ENCODE measurements around the gene PSMG3. TPM values are rescaled to one million over a fixed set of nuclear protein-coding genes. Genes with fewer than 3 reads are reported as not detected.

Gene PSMG3
- total and polyA plus RNA-seq, 2 donors from 2014 or later: 29.7 to 66.6 TPM

- intact Hi-C loops (cut with DNase I): no loop called here
Observed at GRCh38 chr7:1591396-1591795, 21.6 kb upstream of the PSMG3 start.

GRCh38 chr7:1590887-1591286 lies 21.1 kb upstream of the PSMG3 start:
- no peak for TF ChIP-seq CTCF (IDR thresholded peaks at IDR 0.05; ENCODE audit: borderline replicate concordance, extremely low read depth, insufficient read depth)
- intact Hi-C loops (cut with DNase I): no loop called here
- Histone ChIP-seq H3K36me3 (ENCODE audit: control insufficient read depth in 2 of 3, insufficient read depth in 3 of 3, low read length in 3 of 3) (no peaks in the 10 kb centered on the region), H3K27me3 (ENCODE audit: control insufficient read depth, insufficient read depth, low read length) (peaks cover 5% of the 10 kb centered on the region), H3K4me3 (ENCODE audit: low read length in 3 of 3) (no peak overlapping the region), H3K9me3 (ENCODE audit: control insufficient read depth in 2 of 3, insufficient read depth in 1 of 3, low read length in 3 of 3) (peaks cover 0 to 6% (median 0%) of the 10 kb centered on the region in 3 donors), H3K9ac (ENCODE audit: low read length in 3 of 3) (no peak overlapping the region), H3K27ac (ENCODE audit: low read depth in 2 of 2, low read length in 2 of 2) (no peak overlapping the region), H3K4me1 (ENCODE audit: control insufficient read depth in 2 of 3, insufficient read depth in 2 of 3, low read depth in 1 of 3, low read length in 3 of 3) (peaks cover 0 to 2% (median 0%) of the 10 kb centered on the region in 3 donors)
- FAIRE-seq: no peak
- no peak for DNase-seq

More at GRCh38 chr7:1591396-1591795, 21.6 kb upstream of the PSMG3 start:
- Histone ChIP-seq H3K4me1 (ENCODE audit: control insufficient read depth in 2 of 3, insufficient read depth in 2 of 3, low read depth in 1 of 3, low read length in 3 of 3) (peaks cover 0 to 2% (median 0%) of the 10 kb centered on the region in 3 donors), H3K4me3 (ENCODE audit: low read length in 3 of 3) (no peak overlapping the region), H3K9me3 (ENCODE audit: control insufficient read depth in 2 of 3, insufficient read depth in 1 of 3, low read length in 3 of 3) (peaks cover 0 to 6% (median 0%) of the 10 kb centered on the region in 3 donors), H3K9ac (ENCODE audit: low read length in 3 of 3) (no peak overlapping the region), H3K36me3 (ENCODE audit: control insufficient read depth in 2 of 3, insufficient read depth in 3 of 3, low read length in 3 of 3) (no peaks in the 10 kb centered on the region), H3K27me3 (ENCODE audit: control insufficient read depth, insufficient read depth, low read length) (peaks cover 5% of the 10 kb centered on the region), H3K27ac (ENCODE audit: low read depth in 2 of 2, low read length in 2 of 2) (no peak overlapping the region)
- no peak for TF ChIP-seq CTCF (IDR thresholded peaks at IDR 0.05; ENCODE audit: borderline replicate concordance, extremely low read depth, insufficient read depth)
- DNase-seq (peak in 1 of 5 donors; percentile 15), FAIRE-seq (no peak)

- Histone ChIP-seq H3K36me3 (ENCODE audit: control insufficient read depth in 2 of 3, insufficient read depth in 3 of 3, low read length in 3 of 3) (no peaks in the 10 kb centered on the region), H3K4me1 (ENCODE audit: control insufficient read depth in 2 of 3, insufficient read depth in 2 of 3, low read depth in 1 of 3, low read length in 3 of 3) (peaks cover 0 to 2% (median 0%) of the 10 kb centered on the region in 3 donors), H3K27me3 (ENCODE audit: control insufficient read depth, insufficient read depth, low read length) (peaks cover 5% of the 10 kb centered on the region), H3K4me3 (ENCODE audit: low read length in 3 of 3) (no peak overlapping the region), H3K27ac (ENCODE audit: low read depth in 2 of 2, low read length in 2 of 2) (no peak overlapping the region), H3K9me3 (ENCODE audit: control insufficient read depth in 2 of 3, insufficient read depth in 1 of 3, low read length in 3 of 3) (peaks cover 0 to 6% (median 0%) of the 10 kb centered on the region in 3 donors), H3K9ac (ENCODE audit: low read length in 3 of 3) (no peak overlapping the region)
- TF ChIP-seq CTCF (IDR thresholded peaks at IDR 0.05; ENCODE audit: borderline replicate concordance, extremely low read depth, insufficient read depth): no peak
- intact Hi-C loops (cut with DNase I): no loop called here
- DNase-seq (no peak), FAIRE-seq (no peak)
Observed at GRCh38 chr7:1590476-1590875, 20.6 kb upstream of the PSMG3 start.

GRCh38 chr7:1588978-1589377 lies 19.1 kb upstream of the PSMG3 start:
- TF ChIP-seq CTCF (IDR thresholded peaks at IDR 0.05; ENCODE audit: borderline replicate concordance, extremely low read depth, insufficient read depth): no peak
- peaks cover 5% of the 10 kb centered on the region for H3K27me3 ChIP-seq (ENCODE audit: control insufficient read depth, insufficient read depth, low read length)
- H3K27ac ChIP-seq (ENCODE audit: low read depth in 2 of 2, low read length in 2 of 2): no peak overlapping the region
- intact Hi-C loops (cut with DNase I): loop anchor here (10.0 kb wide), 1 partner anchor 616 kb away; no protein-coding TSS in a partner anchor
- DNase-seq: no peak
- FAIRE-seq: no peak
- H3K9ac ChIP-seq (ENCODE audit: low read length in 3 of 3): no peak overlapping the region
- peaks cover 0 to 2% (median 0%) of the 10 kb centered on the region in 3 donors for H3K4me1 ChIP-seq (ENCODE audit: control insufficient read depth in 2 of 3, insufficient read depth in 2 of 3, low read depth in 1 of 3, low read length in 3 of 3)
- H3K4me3 ChIP-seq (ENCODE audit: low read length in 3 of 3): no peak overlapping the region
- H3K9me3 ChIP-seq (ENCODE audit: control insufficient read depth in 2 of 3, insufficient read depth in 1 of 3, low read length in 3 of 3): peaks cover 0 to 6% (median 0%) of the 10 kb centered on the region in 3 donors
- H3K36me3 ChIP-seq (ENCODE audit: control insufficient read depth in 2 of 3, insufficient read depth in 3 of 3, low read length in 3 of 3): no peaks in the 10 kb centered on the region

Data from kidney (tissue), 14 donors.